GM12878 (cell line): ENCODE data around the gene PROSER3. TPM values are rescaled to one million over a fixed set of nuclear protein-coding genes. Genes with fewer than 3 reads are reported as not detected.
A peak's percentile ranks its signal among the peaks of the same experiment; 100 is the strongest.

Experiments
- ATAC-seq: fragments of 200-7000 bp; cut with Tn5 transposase; 3 replicates; pipeline ENCODE4 v1.9.1; 2020; ENCODE audit warnings: mild to moderate bottlenecking, moderate library complexity
- BruUV-seq: library from RNA; stranded (reverse); fragments of 400-500 nt; replicated peaks from 2 replicates; lab custom pipeline; 2021; lab: Mats Ljungman, UMichigan
- CTCF ChIA-PET: fragments of 300-600 bp; sonication (Branson Sonifier 250); formaldehyde crosslinking; extraction: SDS; loops from one replicate; lab custom pipeline; 2021; ENCODE audit warnings: inconsistent platforms; lab: Yijun Ruan, JAX
- POLR2A ChIA-PET: fragments of 350-600 bp; formaldehyde crosslinking; extraction: SDS; loops from one replicate; lab custom pipeline; 2021; ENCODE audit warnings: inconsistent platforms; lab: Charles Lee
- RAD21 ChIA-PET: fragments of 300-600 bp; sonication (Branson Sonifier 250); formaldehyde crosslinking; loops from one replicate; lab custom pipeline; 2023; ENCODE audit warnings: antibody characterized with exemption; ENCODE audit not compliant: unreplicated experiment; lab: Charles Lee
- SMC1A ChIA-PET: fragments of 300-600 bp; sonication (Branson Sonifier 250); formaldehyde crosslinking; loops from one replicate; lab custom pipeline; 2023; ENCODE audit not compliant: unreplicated experiment, uncharacterized antibody; lab: Charles Lee
- DNase-seq: peaks from one replicate; pipeline ENCODE4 v3.0.0-alpha.2; 2011; ENCODE audit warnings: low read depth, low spot score
- FAIRE-seq: peaks from 3 replicates; lab custom pipeline; 2011; peaks lifted over from hg19 to GRCh38; lab: Jason Lieb, UNC
- H2AFZ ChIP-seq: 2 replicates; pipeline ENCODE4 v1.6.0; 2011; ENCODE audit warnings: low read depth, low read length, control low read depth; ENCODE audit not compliant: control insufficient read depth
- H3K27ac ChIP-seq: 2 replicates; pipeline ENCODE4 v1.5.1; 2011; ENCODE audit warnings: control low read depth; ENCODE audit not compliant: control insufficient read depth, insufficient read depth
- H3K27me3 ChIP-seq, 2 experiments: replicated peaks in 1 of 2; 2 replicates each; pipeline versions ENCODE4 v1.6.0 to v1.6.1; 2011; ENCODE audit warnings: low read length in 1 of 2; ENCODE audit not compliant: control insufficient read depth in 2 of 2, insufficient read depth in 2 of 2
- H3K36me3 ChIP-seq, 2 experiments: 2 replicates each; pipeline ENCODE4 v1.5.1; 2011; ENCODE audit warnings: low read length in 1 of 2; ENCODE audit not compliant: control insufficient read depth in 2 of 2, insufficient read depth in 2 of 2
- H3K4me1 ChIP-seq: 2 replicates; pipeline ENCODE4 v1.6.1; 2011; ENCODE audit warnings: mild to moderate bottlenecking, low read length, moderate library complexity, mixed read lengths; ENCODE audit not compliant: control insufficient read depth, insufficient read depth
- H3K4me2 ChIP-seq: 2 replicates; pipeline ENCODE4 v1.6.0; 2011; ENCODE audit warnings: control low read depth; ENCODE audit not compliant: control insufficient read depth, insufficient read depth
- H3K4me3 ChIP-seq: fragments of 200-600 bp; sonication (generic); 2 replicates; pipeline ENCODE4 v1.5.1; 2016
- H3K79me2 ChIP-seq: 2 replicates; pipeline ENCODE4 v1.6.0; 2011; ENCODE audit warnings: low read length; ENCODE audit not compliant: control insufficient read depth, insufficient read depth
- H3K9ac ChIP-seq: 2 replicates; pipeline ENCODE4 v1.8.0; 2011; ENCODE audit warnings: low read length, control low read depth, mixed read lengths; ENCODE audit not compliant: control insufficient read depth, insufficient read depth
- H3K9me3 ChIP-seq: replicated peaks from 3 replicates; pipeline ENCODE4 v1.5.1; 2011; ENCODE audit warnings: mild to moderate bottlenecking, low read length; ENCODE audit not compliant: control insufficient read depth, insufficient read depth
- H4K20me1 ChIP-seq: 2 replicates; pipeline ENCODE4 v1.6.0; 2011; ENCODE audit not compliant: control insufficient read depth, insufficient read depth
- DPF2 ChIP-seq: fragments of 450-650 bp; IDR thresholded peaks from 2 replicates; pipeline ENCODE4 v1.6.1; 2017; ENCODE audit warnings: mild to moderate bottlenecking
- E2F4 ChIP-seq: IDR thresholded peaks from 2 replicates; pipeline ENCODE4 v1.6.1; 2012; ENCODE audit warnings: low read depth, low read length, improper control_type of control experiment
- KLF5 ChIP-seq: fragments of 450-650 bp; IDR thresholded peaks from 2 replicates; pipeline ENCODE4 v1.6.1; 2014; ENCODE audit warnings: mild to moderate bottlenecking; ENCODE audit not compliant: partially characterized antibody
- MYC ChIP-seq: IDR thresholded peaks from 2 replicates; pipeline ENCODE4 v1.6.1; 2011; ENCODE audit warnings: mild to moderate bottlenecking, low read length, moderate library complexity, inconsistent platforms; ENCODE audit not compliant: insufficient read depth, insufficient replicate concordance, insufficient read length, severe bottlenecking
- POU2F2 ChIP-seq: IDR thresholded peaks from 3 replicates; pipeline ENCODE4 v1.6.1; 2011; ENCODE audit warnings: low read depth, mild to moderate bottlenecking, low read length, borderline replicate concordance
- RAD51 ChIP-seq: fragments of 450-650 bp; IDR thresholded peaks from 2 replicates; pipeline ENCODE4 v1.6.1; 2016; ENCODE audit warnings: moderate library complexity, mild to moderate bottlenecking, inconsistent platforms
- WGBS: methylation state at CpG from one replicate; pipeline ENCODE4 v1.1.6; 2016; ENCODE audit warnings: low lambda C conversion rate; ENCODE audit not compliant: insufficient replicate concordance, insufficient coverage; ENCODE audit errors: missing lambda C conversion rate; 5-methylcytosine and 5-hydroxymethylcytosine counted together
- in situ Hi-C: fragments of 300-500 bp; cut with MboI; formaldehyde crosslinking; loops from 9 replicates; pipeline ENCODE4 v1.14.3; 2018; ENCODE audit warnings: mixed read lengths
- intact Hi-C: fragments of 100-400 bp; cut with micrococcal nuclease; formaldehyde crosslinking; loops from one replicate; pipeline ENCODE4 v1.14.2; 2022; ENCODE audit not compliant: unreplicated experiment
- polyA plus RNA-seq, 11 experiments: library from polyadenylated mRNA; depleted of rRNA in 4 of 11; unstranded in 6 of 11; stranded (reverse) in 5 of 11; fragments of >200 nt; fragmentation: Nextera tagmentation in 4 of 11; fragmentation: Illumina TruSeq in 1 of 11; extraction: Ambion mirVana in 4 of 11; extraction: Trizol in 1 of 11; gene quantifications; 1 replicate in 1 of 11; 2 replicates in 10 of 11; pipeline versions ENCODE4 v1.2.1 to v1.2.3, GENCODE V29; 2011 to 2016; ENCODE audit warnings: inconsistent platforms in 2 of 11, missing spikeins in 2 of 11, low read depth in 1 of 11
- total RNA-seq, 4 experiments: library from RNA; depleted of rRNA in 3 of 4; stranded (reverse); fragments of >200 nt in 3 of 4; fragmentation: Illumina TruSeq in 1 of 4; extraction: Trizol in 1 of 4; gene quantifications; 2 replicates each; pipeline versions ENCODE4 v1.2.1 to v1.2.3, GENCODE V29; 2013 to 2021
- TF ChIP-seq, protein P1 (sequence below): IDR thresholded peaks from 2 replicates; pipeline ENCODE4 v1.6.1; 2012; ENCODE audit warnings: low read length, inconsistent platforms
- TF ChIP-seq, protein P2 (sequence below), 3 experiments: IDR thresholded peaks in 2 of 3; conservative IDR thresholded peaks in 1 of 3; 2 replicates each; pipeline ENCODE4 v1.5.1; 2011; ENCODE audit warnings: low read depth in 3 of 3, low read length in 3 of 3, mild to moderate bottlenecking in 3 of 3, control low read depth in 2 of 3, moderate library complexity in 2 of 3, inconsistent platforms in 1 of 3, mixed read lengths in 1 of 3; ENCODE audit not compliant: control insufficient read depth in 2 of 3, insufficient read depth in 1 of 3; ENCODE audit errors: extremely low read depth in 1 of 3
- TF ChIP-seq, protein P3 (sequence below): fragments of 450-650 bp; IDR thresholded peaks from 2 replicates; pipeline ENCODE4 v1.6.1; 2017; ENCODE audit warnings: mild to moderate bottlenecking, moderate library complexity

The PROSER3 gene
- total and polyA plus RNA-seq, 10 of the 15 experiments (the other 5 are each of a cell fraction or from before 2014, with no cell fraction given) = 0.85 to 25.1 (median 9.6) TPM

- no peak for TF ChIP-seq E2F4
- TF ChIP-seq MYC = no peak
These were observed 16.5 kb downstream of the PROSER3 start (continued) for GRCh38 chr19:35774274-35775045.

- BruUV-seq = no TSS peak
- H3K9me3 ChIP-seq = no peaks in the 10 kb centered on the region
- ATAC-seq = no peak
- no peaks in the 10 kb centered on the region for H4K20me1 ChIP-seq
- in situ Hi-C loops = no loop called here
- H3K9ac ChIP-seq = no peak overlapping the region
- RAD21 ChIA-PET = no interaction called here
- H2AFZ ChIP-seq = peak overlapping the region; percentile 59
- intact Hi-C loops = no loop called here
- no peaks in the 10 kb centered on the region for H3K79me2 ChIP-seq
- no peaks in the 10 kb centered on the region for H3K4me1 ChIP-seq
- CTCF ChIA-PET = no interaction called here
- 51% methylated on average over 9 of the region's 9 CpGs for WGBS
- POLR2A ChIA-PET = no interaction called here
- H3K27me3 ChIP-seq = no peaks in the 10 kb centered on the region
- no peak overlapping the region for H3K4me3 ChIP-seq
- no peak overlapping the region for H3K27ac ChIP-seq
- SMC1A ChIA-PET = no interaction called here
- H3K36me3 ChIP-seq = no peaks in the 10 kb centered on the region; a peak in 1 of 4 replicates
- peak overlapping the region; percentile 86 for H3K4me2 ChIP-seq
- no peak for DNase-seq
- FAIRE-seq = no peak
- TF ChIP-seq DPF2 = no peak
- TF ChIP-seq, protein P1, sequence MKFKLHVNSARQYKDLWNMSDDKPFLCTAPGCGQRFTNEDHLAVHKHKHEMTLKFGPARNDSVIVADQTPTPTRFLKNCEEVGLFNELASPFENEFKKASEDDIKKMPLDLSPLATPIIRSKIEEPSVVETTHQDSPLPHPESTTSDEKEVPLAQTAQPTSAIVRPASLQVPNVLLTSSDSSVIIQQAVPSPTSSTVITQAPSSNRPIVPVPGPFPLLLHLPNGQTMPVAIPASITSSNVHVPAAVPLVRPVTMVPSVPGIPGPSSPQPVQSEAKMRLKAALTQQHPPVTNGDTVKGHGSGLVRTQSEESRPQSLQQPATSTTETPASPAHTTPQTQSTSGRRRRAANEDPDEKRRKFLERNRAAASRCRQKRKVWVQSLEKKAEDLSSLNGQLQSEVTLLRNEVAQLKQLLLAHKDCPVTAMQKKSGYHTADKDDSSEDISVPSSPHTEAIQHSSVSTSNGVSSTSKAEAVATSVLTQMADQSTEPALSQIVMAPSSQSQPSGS = no peak
- no peak for TF ChIP-seq POU2F2
- TF ChIP-seq, protein P2, sequence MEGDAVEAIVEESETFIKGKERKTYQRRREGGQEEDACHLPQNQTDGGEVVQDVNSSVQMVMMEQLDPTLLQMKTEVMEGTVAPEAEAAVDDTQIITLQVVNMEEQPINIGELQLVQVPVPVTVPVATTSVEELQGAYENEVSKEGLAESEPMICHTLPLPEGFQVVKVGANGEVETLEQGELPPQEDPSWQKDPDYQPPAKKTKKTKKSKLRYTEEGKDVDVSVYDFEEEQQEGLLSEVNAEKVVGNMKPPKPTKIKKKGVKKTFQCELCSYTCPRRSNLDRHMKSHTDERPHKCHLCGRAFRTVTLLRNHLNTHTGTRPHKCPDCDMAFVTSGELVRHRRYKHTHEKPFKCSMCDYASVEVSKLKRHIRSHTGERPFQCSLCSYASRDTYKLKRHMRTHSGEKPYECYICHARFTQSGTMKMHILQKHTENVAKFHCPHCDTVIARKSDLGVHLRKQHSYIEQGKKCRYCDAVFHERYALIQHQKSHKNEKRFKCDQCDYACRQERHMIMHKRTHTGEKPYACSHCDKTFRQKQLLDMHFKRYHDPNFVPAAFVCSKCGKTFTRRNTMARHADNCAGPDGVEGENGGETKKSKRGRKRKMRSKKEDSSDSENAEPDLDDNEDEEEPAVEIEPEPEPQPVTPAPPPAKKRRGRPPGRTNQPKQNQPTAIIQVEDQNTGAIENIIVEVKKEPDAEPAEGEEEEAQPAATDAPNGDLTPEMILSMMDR (IDR thresholded peaks at IDR 0.05 in 2 of 3, conservative IDR thresholded peaks at IDR 0.05 in 1 of 3; ENCODE audit: control insufficient read depth in 2 of 3, extremely low read depth in 1 of 3, insufficient read depth in 1 of 3, low read depth in 3 of 3, low read length in 3 of 3) = no peak
- TF ChIP-seq KLF5 = no peak
- TF ChIP-seq, protein P3, sequence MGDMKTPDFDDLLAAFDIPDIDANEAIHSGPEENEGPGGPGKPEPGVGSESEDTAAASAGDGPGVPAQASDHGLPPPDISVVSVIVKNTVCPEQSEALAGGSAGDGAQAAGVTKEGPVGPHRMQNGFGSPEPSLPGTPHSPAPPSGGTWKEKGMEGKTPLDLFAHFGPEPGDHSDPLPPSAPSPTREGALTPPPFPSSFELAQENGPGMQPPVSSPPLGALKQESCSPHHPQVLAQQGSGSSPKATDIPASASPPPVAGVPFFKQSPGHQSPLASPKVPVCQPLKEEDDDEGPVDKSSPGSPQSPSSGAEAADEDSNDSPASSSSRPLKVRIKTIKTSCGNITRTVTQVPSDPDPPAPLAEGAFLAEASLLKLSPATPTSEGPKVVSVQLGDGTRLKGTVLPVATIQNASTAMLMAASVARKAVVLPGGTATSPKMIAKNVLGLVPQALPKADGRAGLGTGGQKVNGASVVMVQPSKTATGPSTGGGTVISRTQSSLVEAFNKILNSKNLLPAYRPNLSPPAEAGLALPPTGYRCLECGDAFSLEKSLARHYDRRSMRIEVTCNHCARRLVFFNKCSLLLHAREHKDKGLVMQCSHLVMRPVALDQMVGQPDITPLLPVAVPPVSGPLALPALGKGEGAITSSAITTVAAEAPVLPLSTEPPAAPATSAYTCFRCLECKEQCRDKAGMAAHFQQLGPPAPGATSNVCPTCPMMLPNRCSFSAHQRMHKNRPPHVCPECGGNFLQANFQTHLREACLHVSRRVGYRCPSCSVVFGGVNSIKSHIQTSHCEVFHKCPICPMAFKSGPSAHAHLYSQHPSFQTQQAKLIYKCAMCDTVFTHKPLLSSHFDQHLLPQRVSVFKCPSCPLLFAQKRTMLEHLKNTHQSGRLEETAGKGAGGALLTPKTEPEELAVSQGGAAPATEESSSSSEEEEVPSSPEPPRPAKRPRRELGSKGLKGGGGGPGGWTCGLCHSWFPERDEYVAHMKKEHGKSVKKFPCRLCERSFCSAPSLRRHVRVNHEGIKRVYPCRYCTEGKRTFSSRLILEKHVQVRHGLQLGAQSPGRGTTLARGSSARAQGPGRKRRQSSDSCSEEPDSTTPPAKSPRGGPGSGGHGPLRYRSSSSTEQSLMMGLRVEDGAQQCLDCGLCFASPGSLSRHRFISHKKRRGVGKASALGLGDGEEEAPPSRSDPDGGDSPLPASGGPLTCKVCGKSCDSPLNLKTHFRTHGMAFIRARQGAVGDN = no peak
- no peak for TF ChIP-seq RAD51
These were observed 17.0 kb downstream of the PROSER3 start for GRCh38 chr19:35775046-35775297.
